COR-L47 (cell line): ENCODE measurements around the gene OR4D1.
"Not testable (repeated sequence)": the region's sequence is repeated elsewhere in the genome, so short reads cannot be mapped to it uniquely, and the experiment has no call there.

ENCODE experiments used
- DNase-seq: peaks from one replicate; lab custom pipeline; 2025; lab: John Stamatoyannopoulos, UW

The OR4D1 gene

DNA sequence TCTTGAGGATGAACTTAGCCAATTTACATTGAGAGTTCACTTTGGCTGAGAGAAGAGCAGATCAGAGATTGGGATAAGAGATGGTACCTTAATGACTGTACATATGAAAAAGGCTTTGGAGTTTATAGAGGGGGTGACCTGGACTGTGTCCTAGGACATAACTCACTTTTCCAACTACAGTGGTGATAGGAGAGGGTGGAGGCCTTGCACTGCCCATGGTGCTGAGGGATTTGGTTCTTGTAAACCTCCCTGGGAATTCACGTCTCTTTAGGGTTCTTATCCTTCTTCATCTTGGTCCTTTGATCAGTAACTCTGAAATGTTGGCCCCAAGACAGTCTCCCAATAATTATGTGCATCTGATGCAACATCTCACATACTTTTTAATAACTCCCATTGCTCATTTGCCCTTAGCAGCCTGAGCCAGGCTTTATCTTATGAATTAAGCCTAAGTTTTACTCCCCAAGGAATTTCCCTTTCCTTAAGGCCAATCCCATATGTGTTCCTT is at the start of gene OR4D1:
Gene OR4D1 (plus strand): TSS at position 455 of the 505 bp plus-strand sequence. CDS start 6,770 bp downstream, outside the sequence.
- no peak for DNase-seq

GRCh38 chr17:58100506-58100905 is 47.7 kb upstream of the OR4D1 start:
- no peak for DNase-seq

GRCh38 chr17:58101898-58102297 is 46.3 kb upstream of the OR4D1 start:
- DNase-seq, result not testable (repeated sequence)

DNA sequence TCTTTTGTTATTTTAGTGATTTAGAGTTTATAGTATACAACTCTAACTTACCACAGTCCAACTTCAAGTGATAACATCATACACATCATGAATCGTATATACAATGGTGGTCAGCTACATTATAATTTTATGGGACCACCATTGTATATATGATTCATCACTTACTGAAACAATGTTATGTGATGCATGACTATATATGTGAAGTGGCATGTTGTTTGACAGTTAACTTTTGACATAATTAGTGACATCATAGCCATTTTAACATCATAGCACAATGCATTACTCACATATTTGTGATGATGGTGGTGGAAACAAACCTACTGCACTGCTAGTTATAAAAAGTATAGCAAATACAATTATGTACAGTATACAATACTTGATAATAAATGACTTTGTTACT is 43.1 kb upstream of the OR4D1 start:
- no peak for DNase-seq

DNA sequence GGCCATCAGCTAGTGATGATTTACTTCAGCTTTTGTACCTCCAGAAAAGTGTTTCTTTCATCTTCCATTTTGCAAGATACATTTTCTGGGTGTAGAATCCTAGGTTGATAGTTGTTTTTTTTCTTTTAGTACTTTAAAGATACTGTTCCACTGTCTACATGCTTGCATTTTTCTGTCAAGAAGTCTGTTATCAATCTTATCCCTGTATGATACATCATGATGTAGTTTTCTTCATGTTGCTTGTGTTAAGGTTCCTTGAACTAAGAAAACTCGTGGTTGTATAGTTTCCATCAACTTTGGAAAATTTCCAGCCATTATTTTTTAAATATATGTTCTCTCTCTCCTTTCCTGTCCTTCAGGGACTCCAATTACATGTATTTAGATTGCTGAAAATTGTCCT is 40.9 kb upstream of the OR4D1 start:
- DNase-seq, result no peak

DNA sequence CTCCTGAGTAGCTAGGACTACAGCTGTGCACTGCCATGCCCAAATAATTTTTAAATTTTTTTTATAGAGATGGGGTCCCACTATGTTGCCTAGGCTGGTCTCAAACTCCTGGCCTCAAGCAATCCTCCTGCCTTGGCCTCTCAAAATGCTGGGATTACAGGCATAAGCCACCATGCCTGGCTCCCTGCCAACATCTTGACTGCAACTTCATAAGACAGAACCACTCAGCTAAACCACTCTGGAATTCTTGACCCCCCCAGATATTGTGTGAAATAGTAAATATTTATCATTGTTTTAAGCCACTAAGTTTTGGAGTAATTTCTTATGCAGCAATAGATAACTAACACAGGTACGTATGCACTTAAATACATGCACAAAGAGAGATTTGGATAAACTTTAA is 39.0 kb upstream of the OR4D1 start:
- DNase-seq, result no peak

DNA sequence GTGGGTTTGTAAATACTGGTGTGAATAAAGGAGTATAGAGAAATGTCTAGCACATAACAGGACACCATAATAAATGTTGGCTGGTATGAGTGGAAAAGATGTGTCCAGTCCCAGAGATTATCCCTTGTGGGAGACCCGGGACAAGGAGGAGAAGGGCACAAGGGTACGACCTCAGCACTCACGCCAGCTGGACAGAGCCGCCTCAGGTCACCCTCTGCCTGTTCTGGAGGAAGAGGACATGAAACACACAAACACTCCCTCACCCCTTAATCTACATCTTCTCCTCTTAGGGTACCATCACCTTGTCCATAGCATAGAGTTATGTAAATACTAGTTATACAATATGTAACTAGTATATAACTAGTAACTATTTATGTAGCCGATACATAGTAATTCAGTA is 38.2 kb upstream of the OR4D1 start:
- DNase-seq, result no peak

DNA sequence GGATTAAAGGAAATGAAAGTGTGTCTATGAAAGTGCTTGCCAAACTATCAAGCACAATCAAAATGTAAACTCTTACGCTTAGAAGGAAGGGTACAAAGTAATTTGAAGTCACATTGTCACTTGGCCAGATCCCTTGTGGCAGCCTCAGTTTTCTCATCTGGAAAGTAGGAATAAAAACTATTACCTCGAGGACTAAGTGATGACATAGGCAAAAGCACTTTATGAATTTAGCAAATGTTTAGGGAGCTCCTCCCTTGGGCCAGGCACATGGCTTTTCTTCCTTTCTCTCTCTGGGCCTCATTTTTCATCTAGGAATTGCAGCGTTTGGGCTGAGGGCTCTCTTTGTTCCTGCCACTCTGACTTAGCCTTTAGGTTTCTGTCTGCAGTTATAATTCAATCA is 36.5 kb upstream of the OR4D1 start:
- DNase-seq, result no peak

DNA sequence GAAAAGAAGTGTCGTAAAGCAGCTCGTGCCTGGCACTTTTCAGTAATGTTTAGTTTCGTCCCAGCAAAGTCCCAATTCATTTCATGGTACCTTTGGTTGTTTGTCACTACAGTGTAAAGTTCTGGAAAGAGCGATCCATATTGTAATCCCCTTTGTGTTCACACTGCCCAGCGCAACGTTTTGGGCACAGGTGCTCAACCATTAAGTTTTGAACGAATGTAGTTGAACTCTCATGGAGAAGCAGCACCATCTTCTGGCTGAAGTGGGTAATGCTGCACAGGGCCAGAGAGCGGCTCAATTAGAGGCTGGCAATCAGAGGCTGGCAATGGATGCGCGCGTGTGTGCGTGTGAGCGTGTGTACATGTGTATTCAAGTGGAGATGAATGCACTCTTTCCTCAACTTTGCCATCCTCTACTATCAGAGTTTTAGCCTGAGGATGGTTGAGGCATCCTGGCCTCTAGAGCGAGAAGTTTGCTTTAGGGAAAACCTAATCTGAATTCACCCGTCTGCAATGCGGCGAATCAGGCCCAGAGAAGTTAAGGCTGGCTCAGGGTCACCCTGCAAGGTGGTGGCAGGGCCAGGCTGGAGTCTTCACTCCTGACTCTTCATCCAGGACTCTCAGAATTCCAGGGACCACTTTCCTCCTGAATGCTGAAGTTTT is 35.1 kb upstream of the OR4D1 start:
- peak; percentile 62 for DNase-seq

GRCh38 chr17:58113947-58114346 is 34.2 kb upstream of the OR4D1 start:
- DNase-seq, result no peak

DNA sequence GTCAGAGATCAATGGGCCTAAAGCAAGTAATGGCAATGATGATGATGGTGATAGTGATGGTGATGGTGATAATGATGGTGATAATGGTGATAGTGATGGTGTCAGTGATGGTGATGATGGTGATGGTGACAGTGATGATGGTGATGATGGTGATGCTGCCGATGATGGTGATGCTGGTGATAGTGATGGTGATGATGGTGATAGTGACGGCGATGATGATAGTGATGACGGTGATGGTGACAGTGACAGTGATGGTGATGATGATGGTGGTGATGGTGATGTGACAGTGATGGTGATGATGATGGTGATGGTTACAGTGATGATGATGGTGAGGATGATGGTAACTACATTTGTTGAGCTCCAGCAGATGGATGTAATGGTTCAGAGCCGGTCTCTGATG is 30.8 kb upstream of the OR4D1 start:
- DNase-seq, result no peak

DNA sequence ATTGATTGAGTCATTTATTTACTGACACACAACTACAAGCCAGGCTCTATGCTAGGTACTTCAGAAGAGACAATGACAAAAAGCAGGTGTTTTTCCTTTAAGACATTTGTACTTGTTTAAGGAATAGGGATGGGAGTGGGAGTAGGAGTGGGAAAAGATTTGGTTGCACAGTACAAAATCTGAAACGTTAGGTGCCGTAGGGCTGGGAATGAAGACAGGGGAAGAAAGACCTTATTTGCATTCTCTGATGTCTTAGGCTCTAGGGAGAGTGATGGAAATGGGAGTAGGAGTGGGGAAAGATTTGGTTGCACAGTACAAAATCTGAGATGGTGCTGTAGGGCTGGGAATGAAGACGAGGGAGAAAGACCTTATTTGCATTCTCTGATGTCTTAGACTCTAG is 28.7 kb upstream of the OR4D1 start:
- no peak for DNase-seq

DNA sequence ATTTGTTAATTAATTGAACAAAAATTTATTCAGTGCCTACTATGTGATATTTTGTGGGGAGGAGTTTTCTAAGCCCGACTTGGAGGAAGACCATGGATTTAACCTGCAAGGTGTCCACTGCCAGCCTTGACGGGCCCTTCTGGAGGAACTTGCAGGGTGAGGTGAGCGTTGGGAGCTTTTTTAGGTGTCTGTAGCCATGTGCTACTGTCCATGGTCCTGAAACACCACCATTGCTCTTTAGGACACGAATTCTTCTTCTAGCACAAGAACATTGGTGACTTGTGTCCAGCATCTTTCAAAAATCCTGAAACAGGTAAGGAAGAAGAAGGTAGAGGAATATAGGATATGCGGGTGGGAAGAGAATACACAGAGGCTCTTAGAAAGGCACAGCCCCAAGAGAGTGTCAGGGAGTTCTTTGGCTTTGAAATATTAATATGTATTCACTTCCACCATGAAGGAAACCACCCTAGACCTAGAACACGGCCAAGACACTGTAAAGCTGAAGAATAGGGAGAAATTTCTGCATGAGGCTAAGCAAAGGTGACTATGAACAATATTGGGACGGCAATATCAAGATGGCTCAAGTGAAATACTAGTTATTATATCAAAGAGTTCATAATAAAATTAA is 27.9 kb upstream of the OR4D1 start:
- DNase-seq, result no peak

GRCh38 chr17:58121925-58122324 is 26.3 kb upstream of the OR4D1 start:
- DNase-seq, result peak; percentile 52

- no peak for DNase-seq
Observed at GRCh38 chr17:58127846-58128245, 20.3 kb upstream of the OR4D1 start.

DNA sequence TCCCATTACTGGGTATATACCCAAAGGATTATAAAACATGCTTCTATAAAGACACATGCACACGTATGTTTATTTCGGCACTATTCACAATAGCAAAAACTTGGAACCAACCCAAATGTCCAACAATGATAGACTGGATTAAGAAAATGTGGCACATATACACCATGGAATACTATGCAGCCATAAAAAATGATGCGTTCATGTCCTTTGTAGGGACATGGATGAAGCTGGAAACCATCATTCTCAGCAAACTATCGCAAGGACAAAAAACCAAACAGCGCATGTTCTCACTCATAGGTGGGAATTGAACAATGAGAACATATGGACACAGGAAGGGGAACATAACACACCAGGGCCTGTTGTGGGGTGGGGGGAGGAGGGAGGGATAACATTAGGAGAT is 15.5 kb upstream of the OR4D1 start:
- DNase-seq, result not testable (repeated sequence)

GRCh38 chr17:58136669-58137279 is 11.4 kb upstream of the OR4D1 start:
- DNase-seq, result no peak

DNA sequence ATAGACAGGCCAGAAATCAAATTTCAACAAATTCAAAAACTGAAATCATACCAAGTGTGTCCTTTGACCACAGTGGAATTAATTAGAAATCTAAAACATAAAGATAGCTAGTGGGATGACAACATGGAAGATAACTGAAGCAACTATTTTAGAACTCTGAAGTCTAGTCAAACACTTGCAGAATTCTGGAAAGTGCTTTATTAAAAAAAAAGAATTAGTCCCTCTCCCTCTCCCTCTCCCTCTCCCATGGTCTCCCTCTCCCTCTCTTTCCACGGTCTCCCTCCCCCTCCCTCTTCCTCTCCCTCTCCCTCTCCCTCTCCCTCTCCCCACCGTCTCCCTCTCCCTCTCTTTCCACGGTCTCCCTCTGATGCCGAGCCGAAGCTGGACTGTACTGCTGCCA is 6.7 kb upstream of the OR4D1 start:
- no peak for DNase-seq

DNA sequence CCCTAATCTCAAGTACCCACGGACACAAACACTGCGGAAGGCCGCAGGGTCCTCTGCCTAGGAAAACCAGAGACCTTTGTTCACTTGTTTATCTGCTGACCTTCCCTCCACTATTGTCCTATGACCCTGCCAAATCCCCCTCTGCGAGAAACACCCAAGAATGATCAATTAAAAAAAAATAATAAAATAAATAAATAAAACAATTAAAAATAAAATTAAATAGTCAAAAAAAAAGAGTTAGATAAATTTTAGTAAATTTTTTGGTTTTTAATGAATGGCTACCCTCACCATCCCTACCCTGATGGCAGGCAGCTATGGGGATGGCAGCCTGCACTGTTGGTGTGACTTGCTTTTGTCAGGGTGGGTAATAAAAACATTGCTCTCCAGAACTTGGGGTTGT is 4.8 kb upstream of the OR4D1 start:
- not testable (repeated sequence) for DNase-seq

DNA sequence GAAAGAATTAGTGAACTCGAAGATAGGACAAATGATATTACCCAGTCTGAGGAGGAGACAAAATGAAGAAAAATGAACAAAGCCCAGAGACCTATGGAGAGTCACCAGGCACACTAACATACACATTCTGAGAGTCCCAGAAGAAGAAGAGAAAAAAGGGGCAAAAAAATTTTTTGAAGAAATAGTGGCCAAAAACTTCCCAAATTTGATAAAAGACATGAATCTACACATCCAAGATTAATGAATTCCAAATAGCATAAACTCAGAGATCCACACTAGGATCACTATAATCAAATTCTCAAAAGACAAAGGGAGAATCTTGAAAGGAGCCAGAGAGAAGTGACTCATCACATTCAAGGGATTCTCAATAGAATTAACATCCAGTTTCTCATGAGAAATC is 3.4 kb upstream of the OR4D1 start:
- no peak for DNase-seq

- DNase-seq, result no peak
Observed at GRCh38 chr17:58148609-58149008, 425 bp downstream of the OR4D1 start.

GRCh38 chr17:58150394-58150793 is 2.2 kb downstream of the OR4D1 start:
- DNase-seq, result no peak

- no peak for DNase-seq
Observed at GRCh38 chr17:58153046-58153445, 4.9 kb downstream of the OR4D1 start.
